Smooth muscle cell (in vitro differentiated cells): ENCODE measurements around the gene CLSTN2. TPM values are rescaled to one million over a fixed set of nuclear protein-coding genes. Genes with fewer than 3 reads are reported as not detected.

Source experiments
- DNase-seq: peaks from one replicate; lab custom pipeline; 2025; ENCODE audit not compliant: unreplicated experiment; lab: John Stamatoyannopoulos, UW
- H2AFZ ChIP-seq: fragments of 200-600 bp; sonication (generic); 2 replicates; pipeline ENCODE4 v1.6.0; 2016; ENCODE audit warnings: antibody characterized with exemption, low read depth, mild to moderate bottlenecking
- H3F3A ChIP-seq: fragments of 200-600 bp; sonication (generic); 2 replicates; pipeline ENCODE4 v1.6.0; 2017; ENCODE audit warnings: antibody characterized with exemption, low read depth
- H3K27ac ChIP-seq: fragments of 200-600 bp; sonication (generic); 2 replicates; pipeline ENCODE4 v1.5.1; 2016; ENCODE audit warnings: low read depth, mild to moderate bottlenecking
- H3K27me3 ChIP-seq: fragments of 200-600 bp; sonication (generic); 2 replicates; pipeline ENCODE4 v1.6.1; 2016; ENCODE audit warnings: low read depth, mild to moderate bottlenecking
- H3K36me3 ChIP-seq: fragments of 200-600 bp; sonication (generic); 2 replicates; pipeline ENCODE4 v1.5.1; 2016; ENCODE audit warnings: low read depth
- H3K4me1 ChIP-seq: fragments of 200-600 bp; sonication (generic); 2 replicates; pipeline ENCODE4 v1.5.1; 2016; ENCODE audit warnings: low read depth
- H3K4me2 ChIP-seq: fragments of 200-600 bp; sonication (generic); 2 replicates; pipeline ENCODE4 v1.6.0; 2016; ENCODE audit warnings: mild to moderate bottlenecking
- H3K4me3 ChIP-seq: fragments of 200-600 bp; sonication (generic); 2 replicates; pipeline ENCODE4 v1.5.1; 2016; ENCODE audit warnings: mild to moderate bottlenecking
- H3K79me2 ChIP-seq: fragments of 200-600 bp; sonication (generic); 2 replicates; pipeline ENCODE4 v1.6.0; 2016; ENCODE audit warnings: low read depth, mild to moderate bottlenecking
- H3K9ac ChIP-seq: fragments of 200-600 bp; sonication (generic); 2 replicates; pipeline ENCODE4 v1.6.0; 2016; ENCODE audit warnings: low read depth
- H3K9me3 ChIP-seq: fragments of 200-600 bp; sonication (generic); replicated peaks from 2 replicates; pipeline ENCODE4 v1.5.1; 2016; ENCODE audit warnings: low read depth
- H4K20me1 ChIP-seq: fragments of 200-600 bp; sonication (generic); 2 replicates; pipeline ENCODE4 v1.6.0; 2016; ENCODE audit warnings: low read depth
- WGBS: methylation state at CpG from one replicate; pipeline ENCODE4 v1.1.7; 2016; ENCODE audit warnings: low lambda C conversion rate; 5-methylcytosine and 5-hydroxymethylcytosine counted together
- polyA plus RNA-seq: library from polyadenylated mRNA; unstranded; fragments of >200 nt; fragmentation: Nextera tagmentation; extraction: Ambion mirVana; gene quantifications from 2 replicates; pipeline ENCODE4 v1.2.1, GENCODE V29; 2016
- total RNA-seq: library from RNA; depleted of rRNA; stranded (reverse); fragments of >200 nt; gene quantifications from 2 replicates; pipeline ENCODE4 v1.2.3, GENCODE V29; 2014
- TF ChIP-seq, protein P1 (sequence below): fragments of 200-600 bp; sonication (generic); IDR thresholded peaks from 2 replicates; pipeline ENCODE4 v1.5.1; 2017; ENCODE audit warnings: borderline replicate concordance, mild to moderate bottlenecking, antibody characterized with exemption; ENCODE audit not compliant: insufficient read depth, poor library complexity, severe bottlenecking

The CLSTN2 gene
- total and polyA plus RNA-seq, 2 experiments from 2014 or later = 0.91 to 1.5 TPM

DNA sequence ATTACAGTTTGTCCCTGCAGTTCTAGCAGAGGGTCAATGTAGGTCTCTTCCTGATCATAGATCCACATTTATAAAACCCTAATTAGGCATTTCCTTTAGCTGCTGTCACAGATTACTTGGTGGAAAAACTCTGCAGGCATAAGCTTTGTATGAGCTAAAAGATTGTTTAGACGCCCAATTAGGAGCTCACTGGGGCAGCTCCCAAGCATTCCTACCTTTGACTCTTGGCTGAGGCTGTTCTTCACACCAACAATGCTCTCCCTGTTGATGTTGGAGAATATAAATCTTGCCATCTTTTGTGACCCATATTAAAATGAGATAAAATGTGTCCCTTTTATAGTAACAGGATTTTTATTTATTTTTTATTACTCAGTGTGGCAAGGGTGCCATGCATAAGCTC, 594.6 kb downstream of the CLSTN2 start:
- Histone ChIP-seq H3K36me3 (no peaks in the 10 kb centered on the region), H3K9me3 (no peaks in the 10 kb centered on the region), H3K27me3 (no peaks in the 10 kb centered on the region), H3F3A (peaks cover 4% of the 10 kb centered on the region), H3K79me2 (no peaks in the 10 kb centered on the region), H3K4me3 (no peak overlapping the region), H2AFZ (no peak overlapping the region), H4K20me1 (no peaks in the 10 kb centered on the region), H3K4me2 (peak overlapping the region; percentile 51), H3K27ac (peak overlapping the region; percentile 72), H3K4me1 (no peaks in the 10 kb centered on the region), H3K9ac (no peak overlapping the region)
- TF ChIP-seq, protein P1, sequence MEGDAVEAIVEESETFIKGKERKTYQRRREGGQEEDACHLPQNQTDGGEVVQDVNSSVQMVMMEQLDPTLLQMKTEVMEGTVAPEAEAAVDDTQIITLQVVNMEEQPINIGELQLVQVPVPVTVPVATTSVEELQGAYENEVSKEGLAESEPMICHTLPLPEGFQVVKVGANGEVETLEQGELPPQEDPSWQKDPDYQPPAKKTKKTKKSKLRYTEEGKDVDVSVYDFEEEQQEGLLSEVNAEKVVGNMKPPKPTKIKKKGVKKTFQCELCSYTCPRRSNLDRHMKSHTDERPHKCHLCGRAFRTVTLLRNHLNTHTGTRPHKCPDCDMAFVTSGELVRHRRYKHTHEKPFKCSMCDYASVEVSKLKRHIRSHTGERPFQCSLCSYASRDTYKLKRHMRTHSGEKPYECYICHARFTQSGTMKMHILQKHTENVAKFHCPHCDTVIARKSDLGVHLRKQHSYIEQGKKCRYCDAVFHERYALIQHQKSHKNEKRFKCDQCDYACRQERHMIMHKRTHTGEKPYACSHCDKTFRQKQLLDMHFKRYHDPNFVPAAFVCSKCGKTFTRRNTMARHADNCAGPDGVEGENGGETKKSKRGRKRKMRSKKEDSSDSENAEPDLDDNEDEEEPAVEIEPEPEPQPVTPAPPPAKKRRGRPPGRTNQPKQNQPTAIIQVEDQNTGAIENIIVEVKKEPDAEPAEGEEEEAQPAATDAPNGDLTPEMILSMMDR = no peak
- no peak for DNase-seq
- 48% methylated on average over 1 of the region's 1 CpG for WGBS

DNA sequence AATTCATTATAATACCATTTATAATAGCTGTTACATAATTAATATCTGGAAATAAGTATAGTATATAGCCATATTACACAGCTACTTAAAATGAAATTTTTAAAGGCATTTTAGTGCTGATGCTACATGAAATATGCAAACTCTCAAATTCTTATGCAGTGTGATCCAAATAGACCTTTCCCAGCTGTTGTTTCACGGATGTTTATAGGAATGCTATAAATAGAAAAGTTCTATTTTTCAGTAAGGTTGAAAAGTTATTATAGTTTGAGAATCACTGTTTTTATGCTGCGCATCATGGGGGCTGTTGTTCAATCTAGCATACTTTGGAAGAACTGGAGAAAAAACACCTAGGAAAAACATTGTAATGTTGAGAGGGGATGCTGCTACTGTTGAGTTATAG, 595.1 kb downstream of the CLSTN2 start:
- Histone ChIP-seq H3K4me1 (no peaks in the 10 kb centered on the region), H3F3A (peaks cover 4% of the 10 kb centered on the region), H3K79me2 (no peaks in the 10 kb centered on the region), H3K4me2 (no peak overlapping the region), H2AFZ (no peak overlapping the region), H4K20me1 (no peaks in the 10 kb centered on the region), H3K9me3 (no peaks in the 10 kb centered on the region), H3K4me3 (no peak overlapping the region), H3K9ac (no peak overlapping the region), H3K27ac (peak overlapping the region; percentile 72), H3K27me3 (no peaks in the 10 kb centered on the region), H3K36me3 (no peaks in the 10 kb centered on the region)
- WGBS = 97% methylated on average over 2 of the region's 2 CpGs
- TF ChIP-seq, protein P1 = no peak
- DNase-seq = no peak

GRCh38 chr3:140530603-140531002, 595.6 kb downstream of the CLSTN2 start:
- no peak overlapping the region for H3K27ac ChIP-seq
- no peaks in the 10 kb centered on the region for H3K4me1 ChIP-seq
- no peak for DNase-seq
- no peaks in the 10 kb centered on the region for H4K20me1 ChIP-seq
- no peak overlapping the region for H3K4me2 ChIP-seq
- peaks cover 4% of the 10 kb centered on the region for H3F3A ChIP-seq
- H3K4me3 ChIP-seq = no peak overlapping the region
- 92% methylated on average over 3 of the region's 3 CpGs for WGBS
- no peaks in the 10 kb centered on the region for H3K27me3 ChIP-seq
- no peak overlapping the region for H2AFZ ChIP-seq
- no peaks in the 10 kb centered on the region for H3K79me2 ChIP-seq
- no peaks in the 10 kb centered on the region for H3K9me3 ChIP-seq
- H3K36me3 ChIP-seq = no peaks in the 10 kb centered on the region
- no peak overlapping the region for H3K9ac ChIP-seq
- TF ChIP-seq, protein P1 = no peak

GRCh38 chr3:140532793-140533330, 597.9 kb downstream of the CLSTN2 start:
- H3K4me2 ChIP-seq = no peak overlapping the region
- WGBS = 41% methylated on average over 2 of the region's 2 CpGs
- no peaks in the 10 kb centered on the region for H3K79me2 ChIP-seq
- TF ChIP-seq, protein P1 = no peak
- no peaks in the 10 kb centered on the region for H3K36me3 ChIP-seq
- peaks cover 4% of the 10 kb centered on the region for H3F3A ChIP-seq
- no peaks in the 10 kb centered on the region for H3K9me3 ChIP-seq
- no peaks in the 10 kb centered on the region for H3K4me1 ChIP-seq
- no peaks in the 10 kb centered on the region for H4K20me1 ChIP-seq
- H3K27ac ChIP-seq = no peak overlapping the region
- H2AFZ ChIP-seq = no peak overlapping the region
- DNase-seq = no peak
- H3K9ac ChIP-seq = no peak overlapping the region
- H3K4me3 ChIP-seq = no peak overlapping the region
- H3K27me3 ChIP-seq = no peaks in the 10 kb centered on the region
